ENCODE results near the gene ZNF600.

- TF ChIP-seq CTCF (IDR thresholded peaks at IDR 0.05): no peak
- TF ChIP-seq POLR2AphosphoS5 (IDR thresholded peaks at IDR 0.05): no peak
Measured at GRCh38 chr19:52789440-52789839, 2.8 kb upstream of the ZNF600 start.
